ENCODE measurements around the gene KRTAP21-1.
"Not testable (repeated sequence)": the region's sequence is repeated elsewhere in the genome, so short reads cannot be mapped to it uniquely, and the experiment has no call there.

Gene KRTAP21-1

GRCh38 chr21:30755328-30755727 is at the start of gene KRTAP21-1:
TSS of gene KRTAP21-1 (minus strand) at chr21:30755428. CDS start at chr21:30755378, 50 bp downstream.
- DNase-seq: not testable (repeated sequence)

GRCh38 chr21:30800605-30801004 is 45.4 kb upstream of the KRTAP21-1 start:
- DNase-seq: no peak

DNA sequence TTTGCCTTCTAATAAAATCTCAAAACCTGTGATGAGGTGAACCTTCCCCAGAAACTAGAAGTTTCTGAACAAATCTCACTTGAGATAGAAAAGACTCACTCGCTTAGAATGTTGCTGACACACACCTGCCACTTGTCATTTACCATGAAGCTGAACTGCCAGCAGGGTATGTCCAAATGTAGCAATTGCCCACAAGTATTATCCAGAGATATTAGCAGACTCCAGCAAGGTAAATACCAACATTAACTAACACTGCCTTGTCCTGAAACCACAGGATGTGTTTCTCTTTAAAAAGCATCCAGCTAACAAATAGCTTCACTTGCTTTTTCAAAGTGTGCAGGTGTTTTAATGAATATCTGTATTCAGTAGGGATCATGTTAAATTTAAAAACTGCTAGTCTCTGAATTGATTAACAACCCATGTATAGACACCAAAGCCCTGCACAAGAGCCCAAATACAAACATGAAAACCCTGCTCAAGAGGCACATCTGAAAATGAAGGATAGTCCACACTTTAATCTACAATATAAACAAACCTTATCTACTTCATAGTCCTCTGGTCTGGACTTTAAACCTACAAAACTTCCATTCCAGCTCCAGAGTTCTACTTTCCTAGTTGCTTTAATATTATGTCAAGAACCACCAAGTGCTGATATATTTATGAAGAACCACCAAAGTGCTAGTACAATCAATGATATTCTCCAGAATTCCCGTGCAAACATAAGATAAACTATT is 38.5 kb upstream of the KRTAP21-1 start:
- no peak for DNase-seq

GRCh38 chr21:30779249-30779648 is 24.0 kb upstream of the KRTAP21-1 start:
- no peak for DNase-seq

DNA sequence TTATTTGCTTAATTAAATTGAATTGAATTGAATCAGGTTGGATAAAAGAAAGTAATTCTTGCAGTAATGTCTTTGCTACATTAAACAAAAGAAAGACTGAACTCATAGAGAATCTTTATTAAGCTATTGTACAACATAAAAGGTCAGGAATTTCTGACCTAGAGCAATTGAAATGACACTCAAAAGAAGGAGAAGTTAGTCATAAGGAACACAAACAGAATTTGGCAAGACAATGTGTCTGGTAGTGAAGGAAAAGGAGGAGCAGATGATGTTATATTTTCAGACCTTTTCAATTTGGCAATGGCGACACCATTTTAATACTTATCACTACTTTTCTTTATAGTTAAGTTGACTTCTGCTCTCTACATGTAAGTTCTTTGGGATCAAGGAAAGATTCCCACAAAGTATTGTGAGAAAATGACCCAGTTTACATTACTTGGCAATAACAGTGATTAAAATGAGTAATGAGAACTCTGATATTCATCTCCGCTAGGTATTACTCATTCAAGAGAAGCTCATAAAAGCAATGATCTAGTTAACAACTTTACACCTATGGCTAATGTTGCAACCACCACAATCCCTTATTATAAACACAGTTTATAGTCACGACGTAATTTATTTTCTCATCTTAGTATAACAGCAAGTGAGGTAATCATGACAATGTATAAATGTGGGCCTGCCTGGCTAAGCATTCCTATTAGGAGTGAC is 14.7 kb upstream of the KRTAP21-1 start:
- no peak for DNase-seq

GRCh38 chr21:30760776-30761175 is 5.5 kb upstream of the KRTAP21-1 start:
- DNase-seq: no peak

DNA sequence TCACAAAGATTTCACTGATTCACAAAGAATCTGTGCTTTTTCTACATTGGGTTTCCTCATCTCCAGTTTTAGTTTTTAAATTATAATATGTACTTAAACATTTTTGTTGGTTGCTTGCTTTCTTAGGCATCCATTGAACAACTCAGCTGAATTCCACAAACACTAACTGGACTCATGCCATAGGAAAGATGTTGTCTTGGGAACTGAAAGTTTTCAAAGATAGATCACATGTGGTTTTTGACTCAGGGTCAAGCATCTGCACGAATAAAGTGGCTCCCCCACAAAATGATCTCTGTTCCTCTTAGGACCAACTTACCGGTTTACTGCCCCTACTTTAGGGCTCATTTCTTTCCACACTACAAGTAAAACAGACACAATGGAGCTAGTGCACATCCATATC is 3.1 kb upstream of the KRTAP21-1 start:
- no peak for DNase-seq

- no peak for DNase-seq
These were observed 8.1 kb downstream of the KRTAP21-1 start, which contains the start of gene KRTAP21-2 for GRCh38 chr21:30747159-30747558. TSS of gene KRTAP21-2 (minus strand) at chr21:30747259. CDS start at chr21:30747202, 57 bp downstream.

- no peak for DNase-seq
These were observed 14.8 kb downstream of the KRTAP21-1 start for GRCh38 chr21:30740462-30740861.

GRCh38 chr21:30733026-30733425 is 22.2 kb downstream of the KRTAP21-1 start:
- no peak for DNase-seq

DNA sequence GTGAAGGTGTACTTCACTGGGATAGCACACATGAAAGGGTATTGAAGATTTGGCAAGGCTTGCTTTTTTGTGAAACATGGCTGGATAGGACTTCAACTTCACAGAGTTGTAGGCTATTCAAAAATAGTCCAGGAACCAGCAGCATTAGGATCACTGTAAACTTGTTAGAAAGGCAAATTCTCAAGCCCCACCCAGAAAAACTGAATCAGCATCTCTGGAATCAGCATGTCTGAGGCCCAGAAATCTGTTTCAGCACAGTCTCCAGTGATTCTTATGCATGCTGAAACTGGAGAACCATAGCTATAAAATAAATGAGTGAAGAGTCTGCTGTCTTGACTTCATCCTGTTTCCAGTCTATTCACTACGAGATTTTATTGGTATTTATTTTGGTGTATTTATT is 28.5 kb downstream of the KRTAP21-1 start:
- DNase-seq: no peak

GRCh38 chr21:30719401-30719800 is 35.8 kb downstream of the KRTAP21-1 start:
- DNase-seq: no peak

DNA sequence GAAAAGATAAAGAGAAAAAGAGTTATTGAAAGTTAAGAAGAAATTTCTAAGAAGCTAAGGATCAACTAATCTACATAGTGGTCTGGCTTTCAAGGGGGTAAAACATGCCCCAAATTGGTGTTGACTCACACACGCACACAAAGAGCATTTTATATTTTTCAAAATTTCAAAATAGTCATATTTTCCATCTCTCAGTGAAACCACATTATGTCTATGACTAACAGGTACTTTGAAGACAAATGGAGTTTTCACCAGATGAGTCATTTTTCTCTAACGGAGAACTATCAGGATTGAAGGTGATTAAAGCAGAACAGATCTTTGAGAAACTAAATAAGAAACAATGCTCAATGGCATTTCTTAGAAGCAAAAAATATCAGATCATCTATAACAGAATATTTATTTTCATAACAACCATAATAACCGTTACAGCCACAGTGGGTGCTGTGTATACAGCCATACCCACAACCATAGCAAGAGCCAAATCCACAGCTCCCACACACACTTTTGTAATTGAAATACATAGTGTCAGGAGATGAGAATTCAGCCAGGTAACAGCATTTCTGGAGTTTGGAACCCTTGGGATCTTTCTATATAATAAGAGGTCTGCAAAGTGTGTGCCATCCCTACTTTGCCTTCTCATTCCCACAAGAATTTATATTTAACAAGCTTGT is 36.9 kb downstream of the KRTAP21-1 start, which contains the start of gene KRTAP21-3:
Gene KRTAP21-3, minus strand, starts transcription at position 539 of the 671 bp plus-strand sequence. Its CDS starts 18 bp downstream, at position 521.
- peak in 1 of 2 donors; percentile 8 for DNase-seq

DNA sequence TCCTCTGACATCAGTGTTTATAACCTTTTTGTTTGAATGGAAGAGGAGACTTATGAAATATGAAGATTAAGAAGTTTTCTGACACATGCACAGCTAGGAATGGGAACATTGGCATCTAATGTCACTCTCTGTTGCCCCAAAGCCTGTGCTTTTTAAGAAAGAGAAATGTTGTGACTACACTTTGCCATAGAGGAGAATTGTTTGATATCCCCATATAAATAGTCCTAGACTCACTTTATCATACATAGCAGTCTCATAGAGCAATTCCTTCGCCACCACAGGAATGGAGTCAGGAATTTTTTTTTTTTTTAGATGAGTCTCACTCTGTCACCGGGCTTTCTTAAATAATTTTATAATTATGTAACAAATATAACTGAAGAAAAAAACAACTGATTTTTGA is 38.1 kb downstream of the KRTAP21-1 start:
- DNase-seq: no peak

DNA sequence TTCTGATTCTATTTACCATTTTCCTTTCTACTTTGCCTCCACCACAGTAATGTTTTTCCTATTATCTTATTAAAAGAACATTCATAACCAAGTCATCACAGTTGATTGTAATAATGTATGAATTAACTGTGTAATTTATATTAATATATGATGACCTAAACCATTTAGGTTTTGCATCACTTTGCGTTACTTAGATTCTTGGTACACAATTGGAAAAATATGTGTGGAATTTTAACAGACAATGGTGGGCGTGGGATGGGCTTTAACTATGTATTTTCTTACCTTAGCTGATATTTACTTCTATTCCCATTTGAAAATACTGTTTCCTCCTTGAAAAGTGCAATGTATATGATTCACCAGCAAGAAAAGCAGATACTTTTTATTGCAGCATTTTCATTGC is 40.3 kb downstream of the KRTAP21-1 start:
- DNase-seq: no peak

GRCh38 chr21:30714456-30714855 is 40.8 kb downstream of the KRTAP21-1 start:
- no peak for DNase-seq

DNA sequence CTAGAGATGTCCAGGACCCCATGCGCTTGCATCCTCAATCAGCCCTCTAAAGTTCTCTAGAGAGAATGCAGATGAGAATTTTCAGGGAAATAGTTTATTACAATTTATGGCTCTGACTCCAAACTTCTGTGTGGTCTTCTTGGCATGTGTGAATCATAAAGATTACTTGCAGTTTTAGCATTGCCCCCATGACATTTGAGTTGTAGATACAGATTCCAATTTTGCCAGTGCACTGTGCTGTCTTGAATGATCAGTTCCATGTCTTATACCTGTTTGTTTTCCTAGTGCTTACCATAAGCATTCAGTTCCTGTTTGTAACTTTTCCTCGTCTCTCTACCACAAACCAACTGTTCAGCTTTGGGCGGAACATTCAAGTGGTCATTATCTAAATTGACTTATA is 41.5 kb downstream of the KRTAP21-1 start:
- DNase-seq: no peak

- DNase-seq: no peak
These were observed 44.7 kb downstream of the KRTAP21-1 start for GRCh38 chr21:30710499-30710898.

DNA sequence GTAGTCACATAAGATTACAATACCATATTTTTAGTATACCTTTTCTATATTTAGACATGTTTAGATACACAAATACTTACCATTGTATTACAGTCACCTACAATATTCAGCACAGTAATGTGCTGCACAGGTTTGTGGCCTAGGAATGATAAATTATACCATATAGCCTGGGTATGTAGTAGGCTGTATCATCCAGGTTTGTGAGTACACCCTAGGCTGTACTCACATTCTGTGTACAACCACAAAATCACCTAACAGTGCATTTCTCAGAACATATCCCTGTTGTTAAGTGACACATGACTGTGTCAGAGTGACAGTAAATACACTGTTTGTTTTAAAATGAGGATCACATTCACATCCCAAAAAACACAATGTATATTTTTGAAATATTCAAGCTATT is 47.8 kb downstream of the KRTAP21-1 start:
- no peak for DNase-seq
